Activated CD8-positive, alpha-beta T cell treated with anti-CD3 and anti-CD28 coated beads for 36 hours (primary cell): ENCODE results near the gene GRAMD4. TPM values are rescaled to one million over a fixed set of nuclear protein-coding genes. Genes with fewer than 3 reads are reported as not detected.

Experiments used
- ATAC-seq: fragments of 200-7000 bp; cut with Tn5 transposase; one replicate; pipeline ENCODE4 v1.10.0; 2021; ENCODE audit warnings: mild to moderate bottlenecking, moderate library complexity
- CTCF ChIA-PET: fragments of 350-600 bp; sonication (Branson Sonifier 250); formaldehyde crosslinking; loops from one replicate; lab custom pipeline; 2021; ENCODE audit warnings: antibody characterized with exemption; lab: Charles Lee
- POLR2A ChIA-PET: fragments of 350-600 bp; sonication (Branson Sonifier 250); formaldehyde crosslinking; loops from one replicate; lab custom pipeline; 2021; ENCODE audit warnings: antibody characterized with exemption; lab: Charles Lee
- DNase-seq: peaks from one replicate; pipeline ENCODE4 v3.0.0-alpha.2; 2020
- H3K27ac Mint-ChIP-seq: one replicate; pipeline ENCODE4 v1.8.0; 2021; ENCODE audit warnings: mild to moderate bottlenecking, mixed read lengths
- H3K27me3 Mint-ChIP-seq: one replicate; pipeline ENCODE4 v1.8.0; 2021; ENCODE audit warnings: mixed read lengths
- H3K36me3 Mint-ChIP-seq: one replicate; pipeline ENCODE4 v1.8.0; 2021; ENCODE audit warnings: low read depth, mixed read lengths
- H3K4me1 Mint-ChIP-seq: one replicate; pipeline ENCODE4 v1.8.0; 2021; ENCODE audit warnings: low read depth, mixed read lengths
- H3K4me3 Mint-ChIP-seq: one replicate; pipeline ENCODE4 v1.8.0; 2021; ENCODE audit warnings: mild to moderate bottlenecking, moderate library complexity, mixed read lengths
- H3K9me3 Mint-ChIP-seq: one replicate; pipeline ENCODE4 v1.8.0; 2021; ENCODE audit warnings: mixed read lengths
- CTCF ChIP-seq: fragments of 200-600 bp; IDR thresholded peaks from one replicate; pipeline ENCODE4 v1.8.0; 2022; ENCODE audit warnings: antibody characterized with exemption, mild to moderate bottlenecking
- intact Hi-C: fragments of 100-400 bp; cut with micrococcal nuclease; formaldehyde crosslinking; loops from one replicate; pipeline ENCODE4 v1.10.0; 2022
- total RNA-seq, 2 experiments: library from RNA; stranded (reverse); gene quantifications; one replicate each; pipeline ENCODE4 v1.2.3, GENCODE V29; 2021

Gene GRAMD4
- total RNA-seq, 2 experiments from 2014 or later: 26.9 to 28.1 TPM

GRCh38 chr22:46673662-46674236, 53.6 kb downstream of the GRAMD4 start:
- no peak for TF ChIP-seq CTCF
- H3K4me3 Mint-ChIP-seq: peak overlapping the region; percentile 85
- peak overlapping the region; percentile 95 for H3K27ac Mint-ChIP-seq
- peaks cover 8% of the 10 kb centered on the region for H3K36me3 Mint-ChIP-seq
- POLR2A ChIA-PET: interaction anchor here (1.0 kb wide), 1 partner anchor 9 kb away, joined by 3 read pairs; no protein-coding TSS in a partner anchor
- peaks cover 44% of the 10 kb centered on the region for H3K4me1 Mint-ChIP-seq
- no peaks in the 10 kb centered on the region for H3K27me3 Mint-ChIP-seq
- ATAC-seq (peak; percentile 24), DNase-seq (peak; percentile 59)
- H3K9me3 Mint-ChIP-seq: no peaks in the 10 kb centered on the region
- intact Hi-C loops: loop anchor here (10.0 kb wide), 1 partner anchor 89 kb away; no protein-coding TSS in a partner anchor
- CTCF ChIA-PET: interaction anchor here (1.1 to 2.7 kb wide), 3 partner anchors 8 to 129 kb away, joined by 4 to 11 read pairs (median 6); no protein-coding TSS in a partner anchor

- H3K27ac Mint-ChIP-seq: peak overlapping the region; percentile 95
- ATAC-seq (peak; percentile 91), DNase-seq (peak; percentile 100)
- H3K36me3 Mint-ChIP-seq: peaks cover 8% of the 10 kb centered on the region
- H3K27me3 Mint-ChIP-seq: no peaks in the 10 kb centered on the region
- no peaks in the 10 kb centered on the region for H3K9me3 Mint-ChIP-seq
- peaks cover 44% of the 10 kb centered on the region for H3K4me1 Mint-ChIP-seq
- no peak for TF ChIP-seq CTCF
- CTCF ChIA-PET: interaction anchor here (1.1 to 1.6 kb wide), 2 partner anchors 110 to 128 kb away, joined by 4 to 6 read pairs; no protein-coding TSS in a partner anchor
- H3K4me3 Mint-ChIP-seq: peak overlapping the region; percentile 85
- intact Hi-C loops: loop anchor here (10.0 kb wide), 1 partner anchor 90 kb away; no protein-coding TSS in a partner anchor
- POLR2A ChIA-PET: interaction anchor here (1.0 kb wide), 1 partner anchor 8 kb away, joined by 3 read pairs; no protein-coding TSS in a partner anchor
These were observed 54.2 kb downstream of the GRAMD4 start for GRCh38 chr22:46674367-46674781.

- peak; percentile 9 for ATAC-seq
- H3K4me1 Mint-ChIP-seq: peaks cover 44% of the 10 kb centered on the region
- H3K27me3 Mint-ChIP-seq: no peaks in the 10 kb centered on the region
- DNase-seq: peak; percentile 46
- peaks cover 8% of the 10 kb centered on the region for H3K36me3 Mint-ChIP-seq
- peak overlapping the region; percentile 85 for H3K4me3 Mint-ChIP-seq
- intact Hi-C loops: loop anchor here (10.0 kb wide), 1 partner anchor 90 kb away; no protein-coding TSS in a partner anchor
- peak overlapping the region; percentile 95 for H3K27ac Mint-ChIP-seq
- no peaks in the 10 kb centered on the region for H3K9me3 Mint-ChIP-seq
- CTCF ChIA-PET: interaction anchor here (1.0 kb wide), 1 partner anchor 111 kb away, joined by 3 read pairs; no protein-coding TSS in a partner anchor
- POLR2A ChIA-PET: no interaction called here
- no peak for TF ChIP-seq CTCF
These were observed 54.7 kb downstream of the GRAMD4 start for GRCh38 chr22:46674906-46675305.

GRCh38 chr22:46675479-46675878, 55.3 kb downstream of the GRAMD4 start:
- H3K4me1 Mint-ChIP-seq: peaks cover 44% of the 10 kb centered on the region
- ATAC-seq (no peak), DNase-seq (no peak)
- intact Hi-C loops: loop anchor here (10.0 kb wide), 1 partner anchor 91 kb away; no protein-coding TSS in a partner anchor
- no peaks in the 10 kb centered on the region for H3K9me3 Mint-ChIP-seq
- no peak for TF ChIP-seq CTCF
- peaks cover 8% of the 10 kb centered on the region for H3K36me3 Mint-ChIP-seq
- no peaks in the 10 kb centered on the region for H3K27me3 Mint-ChIP-seq
- H3K4me3 Mint-ChIP-seq: peak overlapping the region; percentile 85
- H3K27ac Mint-ChIP-seq: peak overlapping the region; percentile 95
- ChIA-PET POLR2A (interaction anchor here (1.6 kb wide), 1 partner anchor 87 kb away, joined by 4 read pairs; the partner anchor contains the start of gene TBC1D22A), CTCF (interaction anchor here (1.0 kb wide), 1 partner anchor 112 kb away, joined by 3 read pairs; no protein-coding TSS in a partner anchor)
